ENCODE results near the gene ATRIP.

Gene ATRIP

DNA sequence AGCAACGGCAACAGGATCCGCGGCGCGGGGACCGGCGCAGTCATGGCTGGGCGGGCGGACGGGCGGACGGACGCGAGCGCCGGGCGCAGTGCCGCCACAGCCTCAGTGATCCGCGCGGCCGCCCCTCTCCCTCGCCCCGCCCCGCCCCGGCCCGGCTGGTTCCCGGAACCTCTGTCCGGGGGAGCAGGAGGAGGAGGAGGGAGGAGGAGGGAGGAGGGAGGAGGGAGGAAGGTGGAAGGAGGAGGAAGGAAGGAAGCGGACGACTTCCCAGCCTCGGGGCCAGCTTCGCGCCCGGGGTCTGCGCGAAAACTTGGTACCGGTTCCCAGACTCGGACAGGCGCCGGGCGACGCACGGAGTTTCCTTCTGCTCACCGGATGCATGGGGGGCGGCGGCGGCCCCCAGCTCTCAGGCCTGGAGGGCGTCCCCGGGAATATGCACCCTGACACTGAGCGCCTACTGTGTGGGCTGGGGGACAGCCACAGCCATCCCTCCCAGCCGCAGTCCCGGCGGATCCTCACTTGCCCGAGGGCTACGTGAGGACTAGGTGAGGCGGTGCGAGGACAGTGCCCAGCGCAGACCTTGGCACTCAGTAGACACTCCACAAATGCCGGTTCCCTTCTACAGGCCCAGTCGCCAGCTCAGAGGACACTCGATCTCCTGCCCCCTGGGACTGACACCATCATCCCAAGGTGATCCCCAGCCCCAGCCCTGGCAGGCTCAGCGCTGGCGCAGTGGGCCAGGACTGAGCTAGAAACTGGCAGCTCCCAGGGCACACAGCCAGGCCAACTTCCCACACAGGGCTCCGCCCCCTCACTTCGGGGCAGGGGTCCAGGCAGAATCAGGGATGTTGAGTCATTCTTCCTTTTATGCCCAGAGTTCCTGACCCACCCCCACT lies 57.8 kb downstream of the ATRIP start, which contains the start of gene SHISA5:
Gene SHISA5, minus strand, starts transcription at position 124 of the 896 bp plus-strand sequence. Its CDS starts 80 bp downstream, at position 44.
- no peak for DNase-seq (ENCODE audit: low spot score)

DNA sequence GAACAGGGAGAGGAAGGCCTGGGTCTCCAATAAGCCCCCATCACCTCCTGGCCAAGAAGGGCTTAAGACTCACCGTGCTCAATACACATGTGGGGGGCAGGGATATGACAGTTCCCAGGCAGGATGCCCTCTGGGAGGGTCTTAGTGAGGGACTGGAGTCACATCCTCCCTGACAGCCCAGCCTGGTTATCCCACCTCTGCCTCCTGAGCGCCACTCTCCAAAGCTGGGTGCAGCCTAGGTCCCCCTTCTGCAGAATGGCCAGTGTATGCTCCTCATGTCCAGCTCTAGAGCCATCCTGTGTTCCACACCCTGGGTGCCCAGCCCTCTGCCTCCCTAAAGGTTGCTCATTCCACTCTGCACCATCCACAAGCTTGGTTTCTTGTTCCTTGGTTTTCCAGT lies 58.6 kb downstream of the ATRIP start:
- no peak for DNase-seq (ENCODE audit: low spot score)

DNA sequence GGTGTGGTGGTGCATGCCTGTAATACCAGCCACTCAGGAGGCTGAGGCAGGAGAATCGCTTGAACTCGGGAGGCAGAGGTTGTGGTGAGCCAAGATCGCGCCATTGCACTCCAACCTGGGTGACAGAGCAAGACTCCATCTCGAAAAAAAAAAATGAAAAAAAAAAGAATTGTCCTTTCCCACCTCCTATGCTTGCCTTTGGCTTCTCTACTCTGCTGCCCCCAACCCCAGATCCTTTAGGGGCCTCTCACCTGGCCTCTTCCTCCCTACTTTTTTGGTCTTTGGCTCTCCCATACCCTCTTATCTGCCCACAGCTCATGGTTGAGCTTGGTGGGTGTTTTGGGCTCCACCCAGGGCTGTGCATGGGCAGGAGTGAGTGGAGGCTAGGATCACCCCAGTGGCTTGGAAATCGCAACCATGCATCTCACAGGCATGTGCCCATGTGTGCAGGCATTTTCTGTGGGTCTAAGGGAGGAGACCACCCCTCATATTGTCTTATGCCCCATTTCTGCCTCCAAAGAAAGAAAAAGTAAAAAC lies 59.5 kb downstream of the ATRIP start:
- no peak for DNase-seq (ENCODE audit: low spot score)

DNA sequence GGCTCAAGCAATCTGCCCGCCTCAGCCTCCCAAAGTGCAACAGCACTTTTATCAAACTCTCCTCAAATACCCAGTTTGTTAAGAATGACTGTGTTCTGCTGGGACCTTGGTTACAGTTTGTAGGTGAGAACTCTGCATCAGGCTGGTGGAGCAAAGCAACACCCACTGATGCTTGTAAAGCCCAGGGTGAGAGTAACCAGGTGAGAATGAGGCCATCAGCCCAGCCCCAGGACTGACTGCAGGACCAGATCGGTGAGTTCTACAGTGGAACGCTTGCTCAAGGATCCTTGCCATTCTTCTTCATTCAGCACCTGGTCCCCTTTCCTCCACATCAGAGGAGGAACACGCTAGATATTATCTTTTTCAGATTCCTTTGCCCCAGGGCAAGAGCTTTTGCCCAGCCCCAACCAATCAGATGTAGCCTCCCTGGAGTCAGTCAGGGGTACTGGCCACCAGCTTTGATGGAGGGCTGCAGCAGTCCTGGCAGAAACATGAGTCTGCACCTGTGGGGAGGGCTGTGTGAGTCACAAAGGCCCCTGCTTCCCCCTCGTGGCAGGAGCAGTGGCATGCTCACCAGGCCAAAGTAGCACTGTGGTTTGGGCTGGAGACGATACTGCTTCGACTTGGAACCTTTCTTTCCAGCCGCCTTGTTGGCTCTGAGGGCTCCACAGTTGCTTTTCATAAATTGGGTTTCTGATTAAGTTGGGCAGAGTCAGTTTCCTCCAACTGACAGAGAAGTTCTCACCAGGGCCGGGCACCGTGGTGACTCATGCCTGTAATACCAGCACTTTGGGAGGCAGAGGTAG lies 60.9 kb downstream of the ATRIP start:
- peak; percentile 48 for DNase-seq (ENCODE audit: low spot score)

DNA sequence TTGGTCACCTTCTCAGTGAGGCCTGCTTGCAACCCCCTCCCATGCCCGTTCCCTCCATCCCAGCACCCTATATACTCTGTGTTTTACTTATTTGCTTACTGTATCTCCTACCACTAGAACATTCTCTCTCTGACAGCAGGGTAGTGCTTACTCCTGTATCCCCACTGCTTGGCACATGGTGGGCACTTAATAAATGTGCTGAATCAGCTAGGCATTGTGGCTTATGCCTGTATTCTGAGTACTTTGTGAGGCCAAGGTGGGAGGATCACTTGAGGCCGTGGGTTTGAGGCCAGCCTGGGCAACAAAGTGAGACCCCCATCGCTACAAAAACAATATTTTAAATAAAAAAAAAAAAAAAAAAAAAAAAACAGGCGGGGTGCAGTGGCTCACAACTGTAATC lies 65.0 kb downstream of the ATRIP start:
- no peak for DNase-seq (ENCODE audit: low spot score)

DNA sequence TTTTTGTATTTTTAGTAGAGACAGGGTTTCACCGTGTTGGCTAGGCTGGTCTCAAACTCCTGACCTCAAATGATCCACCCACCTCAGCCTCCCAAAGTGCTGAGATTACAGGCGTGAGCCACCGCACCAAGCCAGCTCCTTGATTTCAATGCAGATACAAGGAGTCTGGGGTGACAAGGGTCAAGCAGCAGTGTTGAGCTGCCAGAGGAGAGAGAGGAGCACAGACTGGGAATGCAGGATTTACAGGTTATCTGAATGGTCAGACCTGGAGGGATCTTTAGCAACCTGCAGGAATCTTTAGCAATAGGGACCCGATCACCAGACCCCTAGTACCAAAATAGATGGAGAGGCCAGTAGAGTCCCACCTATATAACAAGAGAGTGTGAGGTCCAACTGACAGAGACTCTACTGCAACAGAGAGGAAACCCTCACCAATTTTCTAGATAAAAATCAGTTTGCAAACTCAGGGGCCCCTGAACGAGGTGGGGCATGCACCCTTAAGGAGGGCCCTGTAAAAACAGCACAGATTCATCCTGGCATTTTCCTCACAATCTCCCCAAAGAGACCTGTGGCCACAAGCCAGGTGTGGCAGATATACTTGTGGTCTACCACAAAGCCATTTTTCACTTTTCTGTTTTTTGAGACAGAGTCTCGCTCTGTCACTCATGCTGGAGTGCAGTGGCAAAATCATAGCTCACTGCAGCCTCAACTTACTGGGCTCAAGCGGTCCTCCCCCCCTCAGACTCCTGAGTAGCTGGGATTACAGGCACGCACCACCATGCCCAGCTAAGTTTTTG lies 68.1 kb downstream of the ATRIP start:
- DNase-seq (ENCODE audit: low spot score) = no peak

All from COLO829 (cell line).